GM12878 (cell line): Measurements from ENCODE around the gene SUPT6H. TPM values are rescaled to one million over a fixed set of nuclear protein-coding genes. Genes with fewer than 3 reads are reported as not detected.
A peak's percentile ranks its signal among the peaks of the same experiment; 100 is the strongest.

ENCODE experiments used
- ATF2 ChIP-seq: IDR thresholded peaks from 2 replicates; pipeline ENCODE4 v1.6.1; 2012; ENCODE audit warnings: low read length, inconsistent platforms
- CBFB ChIP-seq: IDR thresholded peaks from 2 replicates; pipeline ENCODE4 v1.6.1; 2016; ENCODE audit warnings: antibody characterized with exemption, low read depth
- EGR1 ChIP-seq, 2 experiments: IDR thresholded peaks; 1 replicate in 1 of 2; 2 replicates in 1 of 2; pipeline ENCODE4 v1.6.1; 2011 to 2012; ENCODE audit warnings: low read depth in 2 of 2, low read length in 2 of 2, borderline replicate concordance in 1 of 2, mild to moderate bottlenecking in 1 of 2, moderate library complexity in 1 of 2
- IRF3 ChIP-seq: fragments of 450-650 bp; IDR thresholded peaks from 2 replicates; pipeline ENCODE4 v1.6.1; 2014; ENCODE audit warnings: mild to moderate bottlenecking
- JUNB ChIP-seq: IDR thresholded peaks from 2 replicates; pipeline ENCODE4 v1.6.1; 2016; ENCODE audit warnings: antibody characterized with exemption, mild to moderate bottlenecking
- JUND ChIP-seq: IDR thresholded peaks from 2 replicates; pipeline ENCODE4 v1.6.1; 2012; ENCODE audit warnings: low read depth, mild to moderate bottlenecking, low read length, improper control_type of control experiment, moderate library complexity
- KLF5 ChIP-seq: fragments of 450-650 bp; IDR thresholded peaks from 2 replicates; pipeline ENCODE4 v1.6.1; 2014; ENCODE audit warnings: mild to moderate bottlenecking; ENCODE audit not compliant: partially characterized antibody
- LARP7 ChIP-seq: fragments of 450-650 bp; IDR thresholded peaks from 2 replicates; pipeline ENCODE4 v1.6.1; 2017; ENCODE audit warnings: mild to moderate bottlenecking
- NR2C2 ChIP-seq: IDR thresholded peaks from 2 replicates; pipeline ENCODE4 v1.6.1; 2011; ENCODE audit warnings: borderline replicate concordance, low read depth; ENCODE audit not compliant: control insufficient read depth, insufficient read length
- NR2F1 ChIP-seq: fragments of 450-650 bp; conservative IDR thresholded peaks from 2 replicates; pipeline ENCODE4 v1.6.1; 2017; ENCODE audit warnings: mild to moderate bottlenecking
- PAX5 ChIP-seq: IDR thresholded peaks from 2 replicates; pipeline ENCODE4 v1.6.1; 2011; ENCODE audit warnings: low read depth, low read length, borderline replicate concordance
- ZBTB11 ChIP-seq: fragments of 450-650 bp; formaldehyde crosslinking; IDR thresholded peaks from 2 replicates; pipeline ENCODE4 v1.5.0; 2022; ENCODE audit warnings: mild to moderate bottlenecking, missing genetic modification characterization
- ZBTB40 ChIP-seq: fragments of 450-650 bp; IDR thresholded peaks from 2 replicates; pipeline ENCODE4 v1.6.1; 2016; ENCODE audit warnings: mild to moderate bottlenecking, moderate library complexity, borderline replicate concordance
- ZNF687 ChIP-seq: fragments of 450-650 bp; IDR thresholded peaks from 2 replicates; pipeline ENCODE4 v1.6.1; 2017; ENCODE audit warnings: mild to moderate bottlenecking, moderate library complexity
- polyA plus RNA-seq, 11 experiments: library from polyadenylated mRNA; depleted of rRNA in 4 of 11; unstranded in 6 of 11; stranded (reverse) in 5 of 11; fragments of >200 nt; fragmentation: Nextera tagmentation in 4 of 11; fragmentation: Illumina TruSeq in 1 of 11; extraction: Ambion mirVana in 4 of 11; extraction: Trizol in 1 of 11; gene quantifications; 1 replicate in 1 of 11; 2 replicates in 10 of 11; pipeline versions ENCODE4 v1.2.1 to v1.2.3, GENCODE V29; 2011 to 2016; ENCODE audit warnings: inconsistent platforms in 2 of 11, missing spikeins in 2 of 11, low read depth in 1 of 11
- total RNA-seq, 4 experiments: library from RNA; depleted of rRNA in 3 of 4; stranded (reverse); fragments of >200 nt in 3 of 4; fragmentation: Illumina TruSeq in 1 of 4; extraction: Trizol in 1 of 4; gene quantifications; 2 replicates each; pipeline versions ENCODE4 v1.2.1 to v1.2.3, GENCODE V29; 2013 to 2021

SUPT6H gene
- total and polyA plus RNA-seq, 10 of the 15 experiments (the other 5 are each of a cell fraction or from before 2014, with no cell fraction given): 1.7 to 58.8 (median 37.7) TPM

- TF ChIP-seq ZBTB40 (peak; percentile 39; the same call in 1 of the 2 replicates), CBFB (peak; percentile 22), IRF3 (no peak), LARP7 (0 out of 2 replicates have a peak, but pooled peaks have one; percentile 11), ZBTB11 (no peak), ATF2 (no peak), JUND (no peak), KLF5 (no peak), JUNB (no peak), PAX5 (no peak), EGR1 (IDR thresholded peaks at IDR 0.05; ENCODE audit: borderline replicate concordance in 1 of 2, low read depth in 2 of 2, low read length in 2 of 2) (no peak), ZNF687 (no peak; the same call in 1 of the 2 replicates), NR2C2 (no peak), NR2F1 (no peak)
Observed at GRCh38 chr17:28728364-28729200, 66.6 kb downstream of the SUPT6H start, which contains the start of gene NEK8 (continued).
